GM21529 (cell line): Measurements from ENCODE around the gene OR2AG1.
"Not testable (repeated sequence)": the region's sequence is repeated elsewhere in the genome, so short reads cannot be mapped to it uniquely, and the experiment has no call there.

Experiments
- ATAC-seq: cut with Tn5 transposase; IDR thresholded peaks from one replicate; pipeline ENCODE4 v1.9.1; 2021; ENCODE audit not compliant: unreplicated experiment

OR2AG1 gene

GRCh38 chr11:6790546-6790945 is 7.7 kb downstream of the OR2AG1 start:
- ATAC-seq = no peak

- no peak for ATAC-seq
Observed at GRCh38 chr11:6794639-6795038, 11.8 kb downstream of the OR2AG1 start.

GRCh38 chr11:6799402-6799801 is 16.6 kb downstream of the OR2AG1 start, which contains the start of gene OR6A2:
OR6A2 (minus strand) TSS chr11:6799689; CDS start chr11:6795708, 3,981 bp downstream.
- ATAC-seq = no peak

GRCh38 chr11:6801075-6801474 is 18.3 kb downstream of the OR2AG1 start:
- not testable (repeated sequence) for ATAC-seq

- peak; percentile 89 for ATAC-seq
Observed at GRCh38 chr11:6812390-6813005, 29.7 kb downstream of the OR2AG1 start.

GRCh38 chr11:6813656-6814055 is 30.8 kb downstream of the OR2AG1 start:
- ATAC-seq = no peak

GRCh38 chr11:6817694-6818093 is 34.9 kb downstream of the OR2AG1 start:
- no peak for ATAC-seq

- ATAC-seq = no peak
Observed at GRCh38 chr11:6818967-6819366, 36.1 kb downstream of the OR2AG1 start.

GRCh38 chr11:6824136-6824823 is 41.5 kb downstream of the OR2AG1 start:
- no peak for ATAC-seq

GRCh38 chr11:6825231-6825744 is 42.5 kb downstream of the OR2AG1 start:
- no peak for ATAC-seq

- no peak for ATAC-seq
Observed at GRCh38 chr11:6828103-6828502, 45.3 kb downstream of the OR2AG1 start.

- ATAC-seq = no peak
Observed at GRCh38 chr11:6833356-6833755, 50.5 kb downstream of the OR2AG1 start.

- ATAC-seq = no peak
Observed at GRCh38 chr11:6834021-6834420, 51.2 kb downstream of the OR2AG1 start.
